Naive thymus-derived CD4-positive, alpha-beta T cell (primary cell): ENCODE results near the gene NCKAP5L. TPM values are rescaled to one million over a fixed set of nuclear protein-coding genes. Genes with fewer than 3 reads are reported as not detected.
A peak's percentile ranks its signal among the peaks of the same experiment; 100 is the strongest.

Experiments
- ATAC-seq: fragments of 150-1000 bp; cut with Tn5 transposase; 2 replicates; pipeline ENCODE4 v1.10.0; 2021; ENCODE audit warnings: mild to moderate bottlenecking, moderate library complexity
- CTCF ChIA-PET: fragments of 350-600 bp; sonication (Branson Sonifier 250); formaldehyde crosslinking; loops from one replicate; lab custom pipeline; 2021; ENCODE audit warnings: antibody characterized with exemption; lab: Charles Lee
- POLR2A ChIA-PET: fragments of 350-600 bp; sonication (Branson Sonifier 250); formaldehyde crosslinking; loops from one replicate; lab custom pipeline; 2021; ENCODE audit warnings: antibody characterized with exemption, inconsistent platforms; lab: Charles Lee
- DNase-seq, 9 donors: peaks; one replicate each; pipeline versions ENCODE4 v3.0.0 to v3.0.0-alpha.2; 2020 to 2022; ENCODE audit warnings: mixed read lengths in 1 of 9
- H3K27ac ChIP-seq: one replicate; pipeline ENCODE4 v1.7.0; 2013; ENCODE audit warnings: mild to moderate bottlenecking, low read depth, low read length, moderate library complexity
- H3K27me3 ChIP-seq, 2 donors: one replicate each; pipeline ENCODE4 v1.7.0; 2013; ENCODE audit warnings: low read length in 2 of 2, mild to moderate bottlenecking in 2 of 2, moderate library complexity in 2 of 2; ENCODE audit not compliant: control insufficient read depth in 2 of 2, insufficient read depth in 2 of 2
- H3K36me3 ChIP-seq, 3 experiments: 1 replicate in 2 of 3; 2 replicates in 1 of 3; pipeline ENCODE4 v1.7.0; 2013; ENCODE audit warnings: low read length in 3 of 3, mild to moderate bottlenecking in 3 of 3, moderate library complexity in 1 of 3; ENCODE audit not compliant: insufficient read depth in 3 of 3, control insufficient read depth in 2 of 3
- H3K4me1 ChIP-seq, 2 donors: one replicate each; pipeline ENCODE4 v1.7.0; 2013; ENCODE audit warnings: low read length in 2 of 2, mild to moderate bottlenecking in 2 of 2, moderate library complexity in 1 of 2; ENCODE audit not compliant: control insufficient read depth in 2 of 2, insufficient read depth in 2 of 2
- H3K4me3 ChIP-seq: 2 replicates; pipeline ENCODE4 v1.7.0; 2013; ENCODE audit warnings: mild to moderate bottlenecking, low read length
- H3K9me3 ChIP-seq, 3 experiments: 1 replicate in 2 of 3; 2 replicates in 1 of 3; pipeline ENCODE4 v1.7.0; 2013; ENCODE audit warnings: low read length in 3 of 3; ENCODE audit not compliant: control insufficient read depth in 2 of 3
- H3K27ac Mint-ChIP-seq, 9 donors: one replicate each; pipeline ENCODE4 v1.8.0; 2020 to 2022; ENCODE audit warnings: mixed read lengths in 9 of 9, mild to moderate bottlenecking in 8 of 9, moderate library complexity in 5 of 9, inconsistent platforms in 2 of 9
- H3K27me3 Mint-ChIP-seq, 5 donors: one replicate each; pipeline ENCODE4 v1.8.0; 2021 to 2022; ENCODE audit warnings: mixed read lengths in 5 of 5, mild to moderate bottlenecking in 1 of 5
- H3K36me3 Mint-ChIP-seq, 5 donors: one replicate each; pipeline ENCODE4 v1.8.0; 2020 to 2022; ENCODE audit warnings: mixed read lengths in 5 of 5, mild to moderate bottlenecking in 3 of 5, inconsistent platforms in 1 of 5
- H3K4me1 Mint-ChIP-seq, 7 donors: one replicate each; pipeline ENCODE4 v1.8.0; 2020 to 2022; ENCODE audit warnings: mixed read lengths in 7 of 7, mild to moderate bottlenecking in 3 of 7, inconsistent platforms in 1 of 7
- H3K4me3 Mint-ChIP-seq, 10 donors: one replicate each; pipeline ENCODE4 v1.8.0; 2020 to 2022; ENCODE audit warnings: mild to moderate bottlenecking in 10 of 10, mixed read lengths in 10 of 10, moderate library complexity in 6 of 10, inconsistent platforms in 2 of 10
- H3K9me3 Mint-ChIP-seq, 11 donors: one replicate each; pipeline ENCODE4 v1.8.0; 2020 to 2022; ENCODE audit warnings: mixed read lengths in 11 of 11, mild to moderate bottlenecking in 4 of 11, inconsistent platforms in 1 of 11, moderate library complexity in 1 of 11
- intact Hi-C, 2 donors: fragments of 100-400 bp; cut with micrococcal nuclease; formaldehyde crosslinking; loops; one replicate each; pipeline ENCODE4 v1.15.1; 2023
- polyA plus RNA-seq, 2 donors: library from polyadenylated mRNA; unstranded; fragments of 300-500 nt; fragmentation: Illumina TruSeq; gene quantifications; one replicate each; pipeline ENCODE4 v1.2.3, GENCODE V29; 2021
- total RNA-seq, 6 experiments: library from RNA in 5 of 6; stranded (reverse) in 5 of 6; gene quantifications; 1 replicate in 5 of 6; 2 replicates in 1 of 6; pipeline ENCODE4 v1.2.3 and lab custom pipeline; 2021 to 2026

The NCKAP5L gene
- total and polyA plus RNA-seq, 7 experiments from 2014 or later: 1.8 to 27.5 (median 11.0) TPM

GRCh38 chr12:49827051-49827400 lies 1.2 kb downstream of the NCKAP5L start:
- peaks cover 0 to 3% (median 0%) of the 10 kb centered on the region in 11 donors for H3K9me3 Mint-ChIP-seq
- H3K4me1 ChIP-seq: peaks cover 8 to 16% of the 10 kb centered on the region in 2 donors
- H3K9me3 ChIP-seq: no peaks in the 10 kb centered on the region
- ATAC-seq: no peak
- ChIA-PET POLR2A (interaction anchor here (1.0 to 4.1 kb wide), 7 partner anchors 9 to 695 kb away, joined by 3 to 43 read pairs (median 4); partner anchors contain the start of genes BCDIN3D, COX14, TMBIM6 and TUBA1B), CTCF (interaction anchor here (0.7 to 2.5 kb wide), 2 partner anchors 12 to 86 kb away, joined by 3 to 10 read pairs; partner anchors contain the start of gene TMBIM6)
- no peak for DNase-seq
- no peak overlapping the region for H3K27ac ChIP-seq
- H3K27me3 Mint-ChIP-seq: peaks cover 0 to 13% (median 0%) of the 10 kb centered on the region in 5 donors
- H3K4me3 ChIP-seq: peak overlapping the region; percentile 56
- no peaks in the 10 kb centered on the region for H3K36me3 ChIP-seq
- peaks cover 0 to 9% (median 5%) of the 10 kb centered on the region in 5 donors for H3K36me3 Mint-ChIP-seq
- peak overlapping the region; percentile 73 to 97 (median 90) for H3K4me3 Mint-ChIP-seq
- H3K27ac Mint-ChIP-seq: peak overlapping the region in 7 of 9 donors; percentile 29 to 88 (median 77)
- intact Hi-C loops: loop anchor here (5.0 to 10.0 kb wide), 4 partner anchors 190 to 1995 kb away; partner anchors contain the start of genes RACGAP1 (in 1 of the 2) and TUBA1C (in 1 of the 2)
- no peaks in the 10 kb centered on the region for H3K27me3 ChIP-seq
- peaks cover 10 to 52% (median 37%) of the 10 kb centered on the region in 7 donors for H3K4me1 Mint-ChIP-seq

- Mint-ChIP-seq H3K36me3 (peaks cover 0 to 12% (median 6%) of the 10 kb centered on the region in 5 donors), H3K27ac (peak overlapping the region in 4 of 9 donors; percentile 29 to 81 (median 69)), H3K4me1 (peaks cover 17 to 62% (median 47%) of the 10 kb centered on the region in 7 donors), H3K9me3 (peaks cover 0 to 3% (median 0%) of the 10 kb centered on the region in 11 donors), H3K27me3 (peaks cover 0 to 13% (median 0%) of the 10 kb centered on the region in 5 donors), H3K4me3 (peak overlapping the region in 5 of 10 donors; percentile 88 to 97 (median 94))
- CTCF ChIA-PET: interaction anchor here (0.9 to 2.5 kb wide), 2 partner anchors 13 to 1157 kb away, joined by 4 to 10 read pairs; no protein-coding TSS in a partner anchor
- Histone ChIP-seq H3K4me1 (peaks cover 8 to 26% of the 10 kb centered on the region in 2 donors), H3K4me3 (no peak overlapping the region), H3K36me3 (no peaks in the 10 kb centered on the region), H3K27ac (no peak overlapping the region), H3K9me3 (no peaks in the 10 kb centered on the region), H3K27me3 (no peaks in the 10 kb centered on the region)
- POLR2A ChIA-PET: interaction anchor here (4.1 kb wide), 1 partner anchor 16 kb away, joined by 43 read pairs; the partner anchor contains the start of gene BCDIN3D
- intact Hi-C loops: loop anchor here (5.0 to 10.0 kb wide), 4 partner anchors 189 to 1996 kb away; partner anchors contain the start of genes RACGAP1 (in 1 of the 2) and TUBA1C (in 1 of the 2)
- DNase-seq (no peak), ATAC-seq (no peak)
Measured at GRCh38 chr12:49825971-49826421, 2.2 kb downstream of the NCKAP5L start.

- Mint-ChIP-seq H3K9me3 (peaks cover 0 to 3% (median 0%) of the 10 kb centered on the region in 11 donors), H3K4me3 (peak overlapping the region in 1 of 10 donors; percentile 12), H3K27me3 (peaks cover 0 to 13% (median 0%) of the 10 kb centered on the region in 5 donors), H3K36me3 (peaks cover 0 to 12% (median 6%) of the 10 kb centered on the region in 5 donors), H3K4me1 (peaks cover 22 to 68% (median 53%) of the 10 kb centered on the region in 7 donors), H3K27ac (peak overlapping the region in 3 of 9 donors; percentile 0 to 69 (median 46))
- POLR2A ChIA-PET: no interaction called here
- H3K27me3 ChIP-seq: no peaks in the 10 kb centered on the region
- DNase-seq: no peak
- CTCF ChIA-PET: interaction anchor here (0.9 to 2.5 kb wide), 2 partner anchors 14 to 1157 kb away, joined by 4 to 10 read pairs; no protein-coding TSS in a partner anchor
- intact Hi-C loops: loop anchor here (5.0 to 10.0 kb wide), 4 partner anchors 188 to 1997 kb away; partner anchors contain the start of genes RACGAP1 (in 1 of the 2) and TUBA1C (in 1 of the 2)
- ATAC-seq: peak; percentile 19
- H3K9me3 ChIP-seq: no peaks in the 10 kb centered on the region
- H3K36me3 ChIP-seq: no peaks in the 10 kb centered on the region
- H3K4me1 ChIP-seq: peaks cover 8 to 31% of the 10 kb centered on the region in 2 donors
- H3K4me3 ChIP-seq: no peak overlapping the region
- no peak overlapping the region for H3K27ac ChIP-seq
Measured at GRCh38 chr12:49825360-49825970, 2.7 kb downstream of the NCKAP5L start.

- H3K4me3 Mint-ChIP-seq: no peak overlapping the region
- intact Hi-C loops: loop anchor here (5.0 to 10.0 kb wide), 4 partner anchors 188 to 1997 kb away; partner anchors contain the start of genes RACGAP1 (in 1 of the 2) and TUBA1C (in 1 of the 2)
- ATAC-seq (peak; percentile 39), DNase-seq (no peak)
- H3K4me1 ChIP-seq: peaks cover 8 to 31% of the 10 kb centered on the region in 2 donors
- peaks cover 0 to 3% (median 0%) of the 10 kb centered on the region in 11 donors for H3K9me3 Mint-ChIP-seq
- no peaks in the 10 kb centered on the region for H3K27me3 ChIP-seq
- H3K36me3 Mint-ChIP-seq: peaks cover 0 to 12% (median 6%) of the 10 kb centered on the region in 5 donors
- peaks cover 23 to 64% (median 54%) of the 10 kb centered on the region in 7 donors for H3K4me1 Mint-ChIP-seq
- CTCF ChIA-PET: no interaction called here
- POLR2A ChIA-PET: no interaction called here
- peaks cover 0 to 13% (median 0%) of the 10 kb centered on the region in 5 donors for H3K27me3 Mint-ChIP-seq
- H3K36me3 ChIP-seq: no peaks in the 10 kb centered on the region
- H3K4me3 ChIP-seq: no peak overlapping the region
- no peak overlapping the region for H3K27ac ChIP-seq
- peak overlapping the region in 4 of 9 donors; percentile 0 to 69 (median 56) for H3K27ac Mint-ChIP-seq
- H3K9me3 ChIP-seq: no peaks in the 10 kb centered on the region
Measured at GRCh38 chr12:49824895-49825294, 3.3 kb downstream of the NCKAP5L start.

- H3K9me3 Mint-ChIP-seq: peaks cover 0 to 3% (median 0%) of the 10 kb centered on the region in 11 donors
- Histone ChIP-seq H3K36me3 (no peaks in the 10 kb centered on the region), H3K27ac (no peak overlapping the region), H3K4me1 (peaks cover 8 to 30% of the 10 kb centered on the region in 2 donors), H3K9me3 (no peaks in the 10 kb centered on the region), H3K27me3 (no peaks in the 10 kb centered on the region), H3K4me3 (no peak overlapping the region)
- POLR2A ChIA-PET: no interaction called here
- peak overlapping the region in 1 of 9 donors; percentile 49 for H3K27ac Mint-ChIP-seq
- peaks cover 0 to 13% (median 0%) of the 10 kb centered on the region in 5 donors for H3K27me3 Mint-ChIP-seq
- H3K36me3 Mint-ChIP-seq: peaks cover 0 to 12% (median 6%) of the 10 kb centered on the region in 5 donors
- peak overlapping the region in 1 of 10 donors; percentile 16 for H3K4me3 Mint-ChIP-seq
- intact Hi-C loops: loop anchor here in 1 of 2 donors (10.0 kb wide), 1 partner anchor 560 kb away; the partner anchor contains the start of gene TUBA1C
- ATAC-seq (no peak), DNase-seq (no peak)
- CTCF ChIA-PET: no interaction called here
- H3K4me1 Mint-ChIP-seq: peaks cover 26 to 67% (median 58%) of the 10 kb centered on the region in 7 donors
Measured at GRCh38 chr12:49824416-49824815, 3.8 kb downstream of the NCKAP5L start.

- Mint-ChIP-seq H3K36me3 (peaks cover 0 to 12% (median 6%) of the 10 kb centered on the region in 5 donors), H3K9me3 (no peaks in the 10 kb centered on the region), H3K4me1 (peaks cover 24 to 65% (median 55%) of the 10 kb centered on the region in 7 donors), H3K27me3 (peaks cover 0 to 13% (median 0%) of the 10 kb centered on the region in 5 donors), H3K27ac (peak overlapping the region in 1 of 9 donors; percentile 4), H3K4me3 (no peak overlapping the region)
- DNase-seq (no peak), ATAC-seq (no peak)
- H3K4me1 ChIP-seq: peaks cover 4 to 25% of the 10 kb centered on the region in 2 donors
- CTCF ChIA-PET: no interaction called here
- no peaks in the 10 kb centered on the region for H3K36me3 ChIP-seq
- no peaks in the 10 kb centered on the region for H3K27me3 ChIP-seq
- intact Hi-C loops: loop anchor here in 1 of 2 donors (10.0 kb wide), 1 partner anchor 559 kb away; the partner anchor contains the start of gene TUBA1C
- no peaks in the 10 kb centered on the region for H3K9me3 ChIP-seq
- H3K27ac ChIP-seq: no peak overlapping the region
- POLR2A ChIA-PET: interaction anchor here (0.7 kb wide), 1 partner anchor 47 kb away, joined by 7 read pairs; no protein-coding TSS in a partner anchor
- no peak overlapping the region for H3K4me3 ChIP-seq
Measured at GRCh38 chr12:49823951-49824350, 4.3 kb downstream of the NCKAP5L start.
